Colon (tissue), 2 donors: Measurements from ENCODE around the gene HPCAL1.

Source experiments
- FAIRE-seq: peaks from 2 replicates; lab custom pipeline; 2012; peaks lifted over from hg19 to GRCh38; lab: Jason Lieb, UNC
- donor health status: control.
- donor health status: control.

The HPCAL1 gene

DNA sequence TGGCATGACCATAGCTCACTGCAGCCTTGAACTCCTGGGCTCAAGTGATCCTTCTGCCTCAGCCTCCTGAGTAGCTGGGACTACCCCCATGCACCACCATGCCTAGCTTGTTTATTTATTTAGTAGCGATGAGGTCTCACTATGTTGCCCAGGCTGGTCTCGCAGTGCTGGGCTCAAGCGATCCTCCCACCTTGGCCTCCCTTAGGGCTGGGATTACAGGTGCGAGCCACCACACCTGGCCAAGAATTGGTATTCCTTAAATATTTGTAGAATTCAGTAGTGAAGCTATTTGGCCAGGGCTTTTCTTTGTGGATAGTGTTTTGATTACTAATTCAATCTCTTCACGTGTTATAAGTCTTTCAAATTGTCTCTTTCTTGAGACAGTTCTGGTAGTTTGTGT, 89.4 kb downstream of the HPCAL1 start:
- FAIRE-seq = no peak

DNA sequence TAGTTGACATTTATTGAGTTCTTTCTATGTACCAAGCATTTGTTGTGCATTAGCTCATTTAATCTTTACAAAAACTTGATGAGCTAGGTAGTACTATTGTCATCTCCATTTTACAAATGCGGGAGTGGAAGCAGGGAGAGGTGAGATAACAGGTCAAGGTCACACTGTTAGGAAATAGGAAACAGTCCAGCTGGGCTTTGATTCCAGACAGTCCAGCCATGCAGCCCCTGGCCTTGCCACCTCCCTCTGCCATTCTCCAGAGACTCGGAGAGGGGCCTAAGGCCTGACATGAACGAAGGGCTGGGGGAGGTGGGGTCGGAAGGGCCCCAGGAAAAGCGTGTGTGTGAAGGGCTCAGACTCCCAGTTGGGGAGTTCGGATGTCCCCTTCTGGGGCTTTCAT, 89.8 kb downstream of the HPCAL1 start:
- no peak for FAIRE-seq

DNA sequence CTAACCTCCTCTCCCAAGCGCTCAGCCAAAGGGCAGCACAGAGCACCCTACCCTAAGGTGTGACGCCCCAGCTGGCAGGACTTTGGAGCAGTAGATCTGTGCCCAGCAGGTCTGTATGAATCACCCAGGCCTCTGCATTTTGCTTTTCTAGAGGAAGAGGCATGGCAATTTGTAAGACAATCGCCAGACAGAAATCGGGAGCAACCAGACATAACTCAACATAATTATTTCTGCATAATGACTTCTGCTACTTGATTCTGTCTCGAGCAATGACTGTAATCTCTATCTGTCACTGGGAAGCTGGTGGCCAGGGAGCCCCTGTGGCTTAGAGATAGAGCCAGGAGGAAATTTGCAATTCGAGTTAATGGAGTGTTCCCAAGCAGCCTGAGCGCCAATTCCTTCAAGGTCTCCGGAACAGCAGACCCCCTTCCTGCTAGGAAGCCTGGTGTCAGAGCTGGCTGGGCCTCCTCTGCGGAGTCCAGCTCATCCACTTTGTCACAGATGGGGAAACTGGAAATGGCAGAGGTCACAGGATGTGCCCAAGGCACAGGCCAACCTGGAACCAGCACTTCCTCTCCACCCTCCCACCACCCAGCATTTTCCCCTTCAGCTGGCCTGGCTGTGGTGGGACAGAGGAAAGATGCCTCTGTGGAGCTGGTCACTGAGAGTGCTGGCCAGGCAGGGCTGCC, 90.4 kb downstream of the HPCAL1 start:
- FAIRE-seq = no peak

- FAIRE-seq = no peak
These were observed 90.9 kb downstream of the HPCAL1 start for GRCh38 chr2:10393640-10393982.

GRCh38 chr2:10395893-10396292, 93.2 kb downstream of the HPCAL1 start:
- no peak for FAIRE-seq

DNA sequence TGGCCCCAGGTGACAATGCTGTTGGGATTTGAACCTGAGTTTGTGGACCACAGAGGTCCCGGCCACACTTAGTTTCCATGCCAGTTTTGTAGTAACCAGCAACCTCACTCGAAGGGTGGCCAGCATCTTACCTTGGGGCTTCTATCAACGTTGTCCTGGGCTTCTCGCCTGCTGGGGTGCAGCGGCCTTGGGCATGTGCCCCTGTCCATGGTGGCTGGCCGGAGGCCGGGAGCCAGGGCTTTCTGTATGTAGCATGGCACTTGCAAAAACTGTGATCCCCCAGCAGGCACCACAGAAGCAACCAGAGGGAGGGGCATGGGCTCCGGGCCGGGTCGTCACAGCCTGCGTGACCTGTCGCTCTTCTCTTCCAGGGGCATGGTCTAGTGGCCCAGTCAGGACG, 93.8 kb downstream of the HPCAL1 start:
- FAIRE-seq = no peak

DNA sequence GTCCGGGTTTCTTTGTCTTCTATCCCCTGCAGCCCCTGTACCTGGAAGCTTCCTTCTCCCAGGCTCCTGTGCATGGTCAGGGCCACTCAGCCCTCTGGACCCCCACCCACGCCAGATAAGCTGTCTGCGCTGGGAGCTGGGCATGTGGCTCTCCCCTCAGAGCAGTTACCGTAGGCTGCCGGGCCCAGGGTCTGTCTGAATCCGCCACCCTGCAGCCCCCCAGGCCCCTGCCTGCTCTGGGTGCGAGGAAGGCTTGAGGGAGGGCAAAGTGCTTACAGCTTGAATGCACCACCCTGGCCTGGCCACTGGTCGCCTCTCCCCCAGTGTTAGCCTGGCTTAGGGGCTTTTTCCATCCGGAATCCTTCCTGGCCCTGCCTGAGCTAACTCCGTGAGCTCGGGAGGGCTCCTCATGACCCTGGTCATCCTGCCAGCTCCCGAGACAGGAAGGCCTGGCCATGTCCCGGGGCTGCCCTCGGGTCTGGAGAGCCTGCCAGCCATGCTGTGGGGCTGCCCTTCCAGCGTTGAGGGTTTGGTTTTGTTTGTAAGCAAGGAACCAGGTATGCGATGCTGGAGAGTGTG, 94.7 kb downstream of the HPCAL1 start:
- no peak for FAIRE-seq

DNA sequence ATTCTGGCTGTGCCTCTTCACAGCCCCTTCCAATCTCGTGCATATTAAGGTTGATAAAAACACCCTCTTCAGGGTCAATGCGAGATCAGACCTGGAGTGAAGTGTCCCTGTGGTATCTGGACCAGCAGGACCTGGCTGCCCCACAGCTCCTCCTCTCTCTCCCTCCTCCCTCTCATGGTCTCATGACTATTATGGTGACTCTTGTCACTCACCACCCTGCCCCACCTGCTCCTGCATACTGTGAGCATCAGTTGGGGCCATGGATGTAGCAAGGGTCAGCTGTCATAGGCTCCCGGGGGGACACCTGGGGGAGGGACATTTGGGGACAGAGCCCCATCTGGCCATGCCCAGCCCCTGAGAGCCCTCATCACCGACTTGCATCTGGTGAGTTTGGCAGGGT, 95.2 kb downstream of the HPCAL1 start:
- FAIRE-seq = no peak

- no peak for FAIRE-seq
These were observed 95.8 kb downstream of the HPCAL1 start for GRCh38 chr2:10398496-10398895.

GRCh38 chr2:10399358-10399757, 96.7 kb downstream of the HPCAL1 start:
- no peak for FAIRE-seq

GRCh38 chr2:10400002-10400401, 97.3 kb downstream of the HPCAL1 start:
- FAIRE-seq = no peak

DNA sequence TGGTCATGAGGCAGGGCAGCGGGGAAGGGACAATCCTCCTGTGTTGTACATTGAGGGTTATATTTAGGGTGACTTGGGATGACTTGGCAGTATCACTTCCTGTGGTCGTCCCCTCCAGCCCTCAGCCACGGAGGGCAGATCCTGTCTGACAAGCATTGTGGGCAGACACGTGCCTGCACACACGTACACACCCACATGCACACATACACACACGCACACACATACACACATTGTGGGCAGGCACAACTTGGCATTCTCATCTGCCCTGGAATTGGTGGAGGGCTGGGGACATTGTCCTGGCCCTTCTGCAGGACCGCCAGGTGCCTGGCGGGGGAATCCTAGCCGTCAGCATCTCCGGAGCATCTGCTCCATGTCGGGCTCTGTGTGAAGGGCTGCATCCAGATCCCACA, 97.9 kb downstream of the HPCAL1 start:
- FAIRE-seq = no peak

GRCh38 chr2:10400978-10401951, 98.6 kb downstream of the HPCAL1 start:
- no peak for FAIRE-seq

DNA sequence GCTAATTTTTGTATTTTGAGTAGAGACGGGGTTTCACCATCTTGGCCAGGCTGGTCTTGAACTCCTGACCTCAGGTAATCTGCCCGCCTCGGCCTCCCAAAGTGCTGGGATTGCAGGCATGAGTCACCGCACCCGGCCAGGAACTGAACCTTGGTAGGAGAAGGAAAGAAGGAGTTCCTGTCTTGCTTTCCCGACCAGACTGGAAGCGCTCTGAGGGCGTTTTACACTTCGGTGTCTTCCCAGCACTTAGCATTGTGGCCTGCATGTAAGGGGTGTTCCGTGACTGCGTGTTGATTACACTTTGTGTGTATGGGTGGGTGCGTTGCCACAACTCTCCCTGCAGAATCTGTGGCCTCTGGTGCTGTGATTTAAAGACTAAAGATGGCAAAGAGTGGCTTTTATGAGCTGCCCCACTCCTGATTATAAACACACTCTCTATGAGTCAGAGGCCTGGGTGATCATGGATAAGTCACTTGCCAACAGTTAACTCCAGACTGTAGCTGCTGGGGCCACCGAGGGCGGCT, 99.4 kb downstream of the HPCAL1 start:
- no peak for FAIRE-seq

- no peak for FAIRE-seq
These were observed 100.0 kb downstream of the HPCAL1 start for GRCh38 chr2:10402653-10403215.

DNA sequence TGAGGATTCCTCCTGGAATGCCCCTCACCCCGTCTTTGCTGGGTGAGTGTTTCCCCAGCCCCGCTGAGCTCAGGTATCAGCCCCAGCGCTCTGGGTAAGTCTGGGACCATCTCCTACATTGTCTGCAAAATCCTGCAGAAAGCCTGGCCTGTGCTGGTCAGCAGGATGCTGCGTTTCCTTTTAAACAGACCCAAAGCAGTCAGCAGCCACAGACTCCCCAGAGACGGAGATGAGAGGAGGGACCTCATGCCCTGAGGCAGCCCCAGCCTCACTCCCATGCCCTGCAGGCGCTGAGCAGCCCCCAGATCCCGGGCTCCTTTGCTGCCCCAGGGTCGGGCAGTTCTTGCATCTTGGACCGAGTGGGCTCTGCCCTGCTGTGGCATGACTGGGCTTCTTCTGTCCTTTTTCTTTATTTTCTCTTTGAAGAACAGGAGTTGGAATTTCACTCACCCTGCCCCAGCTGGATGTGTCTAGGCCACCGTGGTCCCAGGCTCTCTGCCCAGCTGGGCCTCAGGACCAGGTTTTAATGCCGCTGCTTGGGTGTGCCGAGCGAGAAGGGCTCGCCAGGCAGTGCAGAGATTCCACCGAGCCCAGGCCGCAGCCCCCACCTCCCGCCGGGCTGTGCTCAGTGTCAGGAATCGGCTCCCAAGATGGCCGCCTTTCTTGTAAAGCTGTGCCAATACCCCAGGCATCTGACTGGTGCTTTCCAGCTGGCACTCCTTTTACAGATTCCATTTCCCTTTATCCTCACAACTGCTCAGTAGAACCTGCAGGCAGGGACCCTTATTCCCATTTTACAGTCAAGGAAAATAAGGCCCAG, 101.8 kb downstream of the HPCAL1 start:
- no peak for FAIRE-seq

DNA sequence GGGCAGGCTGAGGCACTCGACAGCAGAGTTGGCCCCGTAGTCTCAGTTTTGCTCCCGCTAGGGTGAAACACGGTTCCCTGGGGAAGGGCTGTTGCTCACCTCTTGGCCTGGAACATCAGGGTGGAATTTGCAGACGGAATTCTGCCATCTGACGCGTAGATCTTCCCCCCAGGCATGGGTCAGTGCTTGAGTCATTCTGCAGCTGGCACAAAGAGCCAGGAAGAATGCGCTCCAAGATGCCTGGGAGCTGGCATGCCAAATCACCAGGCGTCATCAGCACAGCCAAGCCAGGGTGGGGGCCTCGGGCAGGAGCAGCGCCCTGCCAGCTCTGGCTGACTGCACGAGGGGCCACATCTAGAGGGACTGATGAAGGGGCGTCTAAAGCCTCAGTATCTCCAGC, 102.7 kb downstream of the HPCAL1 start:
- FAIRE-seq = no peak

- no peak for FAIRE-seq
These were observed 103.3 kb downstream of the HPCAL1 start for GRCh38 chr2:10406016-10406415.

DNA sequence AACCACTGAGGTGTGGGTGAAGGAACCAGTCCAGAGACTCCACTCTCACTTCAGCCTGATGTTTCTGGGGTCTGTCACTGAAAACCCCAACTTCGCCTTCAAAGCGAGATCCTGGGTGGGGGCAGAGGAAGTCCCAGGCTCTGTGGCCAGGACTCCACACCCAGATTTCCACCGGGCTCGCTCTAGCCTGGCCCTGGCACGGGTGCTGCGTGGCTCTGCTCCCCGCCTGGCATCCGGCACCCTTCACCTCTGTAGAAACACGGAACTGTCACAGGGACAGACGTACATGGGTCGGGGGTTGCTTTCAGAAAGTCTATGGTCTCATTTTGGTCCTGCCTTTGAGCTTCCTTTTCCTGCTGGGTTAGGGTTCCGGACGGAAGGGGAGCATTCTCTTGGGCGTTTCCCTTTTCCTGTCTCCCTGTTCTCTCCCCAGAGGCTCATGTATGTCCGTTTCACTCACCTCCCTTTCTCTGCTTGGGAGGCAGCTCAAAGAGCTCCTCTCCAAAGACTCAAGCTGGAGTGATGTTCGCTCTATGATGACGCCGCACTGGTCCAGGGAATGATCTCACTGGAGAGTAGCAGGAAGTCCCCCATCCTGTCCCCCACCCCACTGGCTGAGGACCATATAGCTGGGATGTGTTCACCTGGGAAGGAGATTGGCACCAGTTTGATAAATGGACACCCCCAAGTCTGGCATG, 103.9 kb downstream of the HPCAL1 start:
- no peak for FAIRE-seq

- no peak for FAIRE-seq
These were observed 104.7 kb downstream of the HPCAL1 start for GRCh38 chr2:10407432-10407831.
